ENCODE data around the gene SCART1.

- TF ChIP-seq CTCF (IDR thresholded peaks at IDR 0.05) = no peak
- no peak for TF ChIP-seq POLR2AphosphoS5 (IDR thresholded peaks at IDR 0.05)
- no peak for TF ChIP-seq EP300 (IDR thresholded peaks at IDR 0.05)
Measured at GRCh38 chr10:133438711-133439273, 15.0 kb upstream of the SCART1 start.

Data from gastroesophageal sphincter (tissue), 3 donors.